Endodermal cell (in vitro differentiated cells): Measurements from ENCODE around the gene RIT2. TPM values are rescaled to one million over a fixed set of nuclear protein-coding genes. Genes with fewer than 3 reads are reported as not detected.

Experiments
- DNase-seq: peaks from one replicate; pipeline ENCODE4 v3.0.0-alpha.2; 2017
- H3K27ac ChIP-seq: 2 replicates; pipeline ENCODE4 v1.5.1; 2013; ENCODE audit warnings: mild to moderate bottlenecking, low read depth, low read length, moderate library complexity
- H3K27me3 ChIP-seq: 2 replicates; pipeline ENCODE4 v1.6.1; 2013; ENCODE audit warnings: mild to moderate bottlenecking, low read length, moderate library complexity; ENCODE audit not compliant: insufficient read depth, control insufficient read depth, poor library complexity, severe bottlenecking
- H3K36me3 ChIP-seq: 2 replicates; pipeline ENCODE4 v1.7.0; 2013; ENCODE audit warnings: mild to moderate bottlenecking, low read length, moderate library complexity; ENCODE audit not compliant: control insufficient read depth, insufficient read depth
- H3K4me1 ChIP-seq: one replicate; pipeline ENCODE4 v1.7.0; 2013; ENCODE audit warnings: low read length; ENCODE audit not compliant: control insufficient read depth, insufficient read depth
- H3K4me3 ChIP-seq: 2 replicates; pipeline ENCODE4 v1.5.1; 2013; ENCODE audit warnings: mild to moderate bottlenecking, low read length, moderate library complexity
- H3K9ac ChIP-seq: 2 replicates; pipeline ENCODE4 v1.6.1; 2013; ENCODE audit warnings: mild to moderate bottlenecking, low read length, moderate library complexity; ENCODE audit not compliant: poor library complexity, severe bottlenecking; ENCODE audit errors: extremely low read depth
- H3K9me3 ChIP-seq: 2 replicates; pipeline ENCODE4 v1.6.1; 2013; ENCODE audit warnings: mild to moderate bottlenecking, low read length, moderate library complexity; ENCODE audit not compliant: control insufficient read depth
- H3K27ac Mint-ChIP-seq: 2 replicates; pipeline ENCODE4 v1.8.0; 2020; ENCODE audit warnings: mixed read lengths
- H3K27me3 Mint-ChIP-seq: 2 replicates; pipeline ENCODE4 v1.8.0; 2021; ENCODE audit warnings: mild to moderate bottlenecking, mixed read lengths; ENCODE audit not compliant: insufficient read depth
- H3K36me3 Mint-ChIP-seq: 2 replicates; pipeline ENCODE4 v1.8.0; 2020; ENCODE audit warnings: low read depth, mixed read lengths
- H3K4me1 Mint-ChIP-seq: 2 replicates; pipeline ENCODE4 v1.8.0; 2020; ENCODE audit warnings: mixed read lengths
- H3K4me3 Mint-ChIP-seq: 2 replicates; pipeline ENCODE4 v1.8.0; 2020; ENCODE audit warnings: mild to moderate bottlenecking, moderate library complexity, mixed read lengths
- H3K9me3 Mint-ChIP-seq: 2 replicates; pipeline ENCODE4 v1.8.0; 2020; ENCODE audit warnings: mild to moderate bottlenecking, mixed read lengths
- WGBS, 2 experiments: methylation state at CpG; one replicate each; pipeline versions ENCODE4 v1.1.5 to v1.1.7; 2013; ENCODE audit warnings: missing lambda C conversion rate in 2 of 2, mixed read lengths in 1 of 2; ENCODE audit not compliant: insufficient coverage in 1 of 2, insufficient read length in 1 of 2; 5-methylcytosine and 5-hydroxymethylcytosine counted together
- total RNA-seq, 2 donors: library from RNA; stranded (reverse); fragmentation: NEBNext Ultra II Directional in 1 of 2; extraction: Animal tissue kit (Norgen Biotek cat#: 25700) in 1 of 2; gene quantifications; 2 replicates in 1 of 2; 3 replicates in 1 of 2; pipeline ENCODE4 v1.2.1, GENCODE V29; 2021
- TF ChIP-seq, protein P1 (sequence below): fragments of 200-600 bp; sonication (generic); conservative IDR thresholded peaks from 2 replicates; pipeline ENCODE4 v1.5.0; 2021; ENCODE audit warnings: antibody characterized with exemption, mild to moderate bottlenecking

The RIT2 gene
- total RNA-seq, 2 donors from 2014 or later: 0.81 TPM; not detected in 1

DNA sequence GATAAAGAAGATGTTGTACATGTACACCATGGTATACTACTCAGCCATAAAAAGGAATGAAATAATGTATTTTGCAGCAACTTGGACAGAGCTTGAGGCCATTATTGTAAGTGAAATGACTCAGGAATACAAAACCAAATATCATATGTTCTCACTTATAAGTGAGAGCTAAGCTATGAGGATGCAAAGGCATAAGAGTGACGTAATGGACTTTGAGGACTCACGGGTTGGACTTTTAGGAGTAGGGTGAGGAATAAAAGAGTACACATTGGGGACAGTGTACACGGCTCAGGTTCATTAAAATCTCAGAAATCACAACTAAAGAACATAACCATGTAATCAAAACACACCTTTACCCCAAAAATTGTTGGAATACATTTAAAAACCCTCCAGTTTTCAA, 206.4 kb downstream of the RIT2 start:
- Histone ChIP-seq H3K27ac (no peak overlapping the region), H3K4me1 (no peaks in the 10 kb centered on the region), H3K9ac (no peak overlapping the region), H3K4me3 (no peak overlapping the region), H3K9me3 (no peaks in the 10 kb centered on the region), H3K36me3 (no peaks in the 10 kb centered on the region), H3K27me3 (no peaks in the 10 kb centered on the region)
- TF ChIP-seq, protein P1, sequence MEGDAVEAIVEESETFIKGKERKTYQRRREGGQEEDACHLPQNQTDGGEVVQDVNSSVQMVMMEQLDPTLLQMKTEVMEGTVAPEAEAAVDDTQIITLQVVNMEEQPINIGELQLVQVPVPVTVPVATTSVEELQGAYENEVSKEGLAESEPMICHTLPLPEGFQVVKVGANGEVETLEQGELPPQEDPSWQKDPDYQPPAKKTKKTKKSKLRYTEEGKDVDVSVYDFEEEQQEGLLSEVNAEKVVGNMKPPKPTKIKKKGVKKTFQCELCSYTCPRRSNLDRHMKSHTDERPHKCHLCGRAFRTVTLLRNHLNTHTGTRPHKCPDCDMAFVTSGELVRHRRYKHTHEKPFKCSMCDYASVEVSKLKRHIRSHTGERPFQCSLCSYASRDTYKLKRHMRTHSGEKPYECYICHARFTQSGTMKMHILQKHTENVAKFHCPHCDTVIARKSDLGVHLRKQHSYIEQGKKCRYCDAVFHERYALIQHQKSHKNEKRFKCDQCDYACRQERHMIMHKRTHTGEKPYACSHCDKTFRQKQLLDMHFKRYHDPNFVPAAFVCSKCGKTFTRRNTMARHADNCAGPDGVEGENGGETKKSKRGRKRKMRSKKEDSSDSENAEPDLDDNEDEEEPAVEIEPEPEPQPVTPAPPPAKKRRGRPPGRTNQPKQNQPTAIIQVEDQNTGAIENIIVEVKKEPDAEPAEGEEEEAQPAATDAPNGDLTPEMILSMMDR: no peak
- no peak overlapping the region for H3K4me3 Mint-ChIP-seq
- no peak for DNase-seq
- no peaks in the 10 kb centered on the region for H3K27me3 Mint-ChIP-seq
- no peaks in the 10 kb centered on the region for H3K9me3 Mint-ChIP-seq
- H3K36me3 Mint-ChIP-seq: no peaks in the 10 kb centered on the region
- 93% methylated on average over 3 of the region's 3 CpGs; no CpG with 5 or more reads in 1 of the 2 experiments for WGBS, 2 experiments
- H3K27ac Mint-ChIP-seq: no peak overlapping the region
- no peaks in the 10 kb centered on the region for H3K4me1 Mint-ChIP-seq

DNA sequence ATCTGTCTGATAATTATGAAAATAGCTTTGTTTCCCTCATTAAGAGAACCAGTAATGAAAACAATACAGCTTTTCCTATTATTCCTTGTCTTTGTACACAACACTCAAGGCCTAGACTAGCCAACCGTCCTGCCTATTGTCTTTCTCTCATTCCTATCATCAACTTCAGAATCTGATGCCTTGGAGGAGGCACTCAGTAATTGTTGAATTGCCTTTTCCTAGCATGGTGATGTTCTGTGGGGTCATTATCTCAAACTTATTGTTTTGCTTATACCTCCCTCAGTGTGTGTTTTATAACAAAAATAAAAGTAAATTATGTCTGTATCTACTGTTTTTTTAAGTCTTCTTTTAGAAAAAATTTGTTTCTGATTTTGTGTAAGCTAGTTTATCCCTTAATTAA, 208.7 kb downstream of the RIT2 start:
- H3K9me3 Mint-ChIP-seq: no peaks in the 10 kb centered on the region
- no peaks in the 10 kb centered on the region for H3K27me3 ChIP-seq
- H3K36me3 ChIP-seq: no peaks in the 10 kb centered on the region
- no peak for DNase-seq
- TF ChIP-seq, protein P1: no peak
- no peak overlapping the region for H3K27ac Mint-ChIP-seq
- no peak overlapping the region for H3K4me3 ChIP-seq
- no peaks in the 10 kb centered on the region for H3K4me1 ChIP-seq
- no peaks in the 10 kb centered on the region for H3K9me3 ChIP-seq
- no peak overlapping the region for H3K4me3 Mint-ChIP-seq
- H3K36me3 Mint-ChIP-seq: no peaks in the 10 kb centered on the region
- no peaks in the 10 kb centered on the region for H3K27me3 Mint-ChIP-seq
- H3K9ac ChIP-seq: no peak overlapping the region
- 91% methylated on average over 1 of the region's 1 CpG; no CpG with 5 or more reads in 1 of the 2 experiments for WGBS, 2 experiments
- no peaks in the 10 kb centered on the region for H3K4me1 Mint-ChIP-seq
- no peak overlapping the region for H3K27ac ChIP-seq

DNA sequence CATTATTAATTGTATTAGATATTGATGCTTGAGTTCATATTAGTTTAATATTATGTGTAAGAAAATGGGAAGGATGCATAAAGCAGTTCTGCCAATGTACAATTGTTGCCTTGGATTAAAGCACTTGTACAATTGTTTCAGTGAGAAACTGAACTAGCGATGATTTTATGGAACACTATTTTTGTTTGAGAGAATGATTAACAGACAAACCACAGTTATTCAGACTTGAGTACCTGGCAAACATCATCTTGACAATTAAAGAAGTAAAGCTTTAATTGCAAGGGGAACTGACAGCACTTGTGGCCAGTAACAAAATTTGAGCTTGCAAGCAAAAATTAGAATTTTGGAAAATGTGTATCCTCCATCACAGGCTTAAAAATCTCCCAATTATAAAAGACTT, 214.3 kb downstream of the RIT2 start:
- Mint-ChIP-seq H3K9me3 (no peaks in the 10 kb centered on the region), H3K27ac (no peak overlapping the region), H3K4me1 (peaks cover 7% of the 10 kb centered on the region), H3K36me3 (no peaks in the 10 kb centered on the region), H3K27me3 (no peaks in the 10 kb centered on the region), H3K4me3 (no peak overlapping the region)
- no peak for DNase-seq
- Histone ChIP-seq H3K9ac (no peak overlapping the region), H3K4me1 (no peaks in the 10 kb centered on the region), H3K27ac (no peak overlapping the region), H3K4me3 (no peak overlapping the region), H3K36me3 (no peaks in the 10 kb centered on the region), H3K27me3 (no peaks in the 10 kb centered on the region), H3K9me3 (no peaks in the 10 kb centered on the region)
- WGBS, 2 experiments: 100% methylated on average over 1 of the region's 1 CpG
- TF ChIP-seq, protein P1: no peak
